GM12864 (cell line): Measurements from ENCODE around the gene NOPCHAP1.

Experiments
- DNase-seq: peaks from one replicate; pipeline ENCODE4 v3.0.0-alpha.2; 2011; ENCODE audit warnings: low read depth
- H3K4me3 ChIP-seq: 2 replicates; pipeline ENCODE4 v1.5.1; 2011; ENCODE audit warnings: mild to moderate bottlenecking, low read depth, low read length, control low read depth
- CTCF ChIP-seq: IDR thresholded peaks from 2 replicates; pipeline ENCODE4 v1.5.1; 2011; ENCODE audit warnings: low read depth, mild to moderate bottlenecking, moderate library complexity, low read length, control low read depth, inconsistent platforms; ENCODE audit errors: missing control alignments

NOPCHAP1 gene

GRCh38 chr12:104951759-104952509 is 34.2 kb upstream of the NOPCHAP1 start:
- TF ChIP-seq CTCF = no peak
- no peak for DNase-seq
- no peak overlapping the region for H3K4me3 ChIP-seq

DNA sequence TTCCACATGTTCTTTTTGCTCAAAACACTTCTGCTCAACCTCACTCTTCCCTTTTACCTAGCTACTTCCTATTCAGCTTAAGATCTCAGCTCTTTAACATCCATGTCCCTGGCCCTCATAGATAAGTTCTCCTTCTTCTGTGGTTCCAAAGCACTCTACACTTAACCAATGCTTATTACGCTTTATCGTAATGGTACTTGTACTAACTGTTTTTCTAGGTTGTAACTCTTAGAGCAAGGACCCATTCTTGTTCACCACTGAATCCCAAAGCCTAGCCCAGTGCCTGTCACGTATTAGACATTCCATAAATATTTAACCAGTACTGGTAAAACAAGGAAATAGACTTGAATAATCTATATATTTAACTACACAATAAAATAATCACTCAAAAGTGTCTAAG is 33.3 kb upstream of the NOPCHAP1 start:
- no peak for DNase-seq
- no peak overlapping the region for H3K4me3 ChIP-seq
- no peak for TF ChIP-seq CTCF

GRCh38 chr12:104953323-104953722 is 32.8 kb upstream of the NOPCHAP1 start:
- H3K4me3 ChIP-seq = no peak overlapping the region
- TF ChIP-seq CTCF = no peak
- no peak for DNase-seq

- no peak for DNase-seq
- no peak for TF ChIP-seq CTCF
- no peak overlapping the region for H3K4me3 ChIP-seq
Measured at GRCh38 chr12:104955703-104956102, 30.4 kb upstream of the NOPCHAP1 start.

- no peak for TF ChIP-seq CTCF
- peak overlapping the region; percentile 94 for H3K4me3 ChIP-seq
- DNase-seq = no peak
Measured at GRCh38 chr12:104956870-104957718, 29.0 kb upstream of the NOPCHAP1 start.

- DNase-seq = no peak
- peak overlapping the region; percentile 94 for H3K4me3 ChIP-seq
- no peak for TF ChIP-seq CTCF
Measured at GRCh38 chr12:104957719-104958000, 28.5 kb upstream of the NOPCHAP1 start.
